GOT3 (cell line): Measurements from ENCODE around the gene GIGYF2.

ENCODE experiments used
- DNase-seq: peaks from one replicate; lab custom pipeline; 2025; ENCODE audit warnings: mixed read lengths; lab: John Stamatoyannopoulos, UW

Gene GIGYF2

GRCh38 chr2:232869138-232870017, 172.2 kb downstream of the GIGYF2 start:
- DNase-seq: no peak

- no peak for DNase-seq
These were observed 173.1 kb downstream of the GIGYF2 start, which contains the start of gene SNORC for GRCh38 chr2:232870018-232870765. Gene SNORC (plus strand): TSS chr2:232870264. CDS start chr2:232870342, 78 bp downstream.

GRCh38 chr2:232870766-232871371, 173.7 kb downstream of the GIGYF2 start:
- DNase-seq: no peak

- no peak for DNase-seq
These were observed 174.3 kb downstream of the GIGYF2 start for GRCh38 chr2:232871418-232871834.

GRCh38 chr2:232871835-232872736, 175.0 kb downstream of the GIGYF2 start:
- no peak for DNase-seq

- no peak for DNase-seq
These were observed 175.7 kb downstream of the GIGYF2 start for GRCh38 chr2:232872826-232873225.

GRCh38 chr2:232873292-232873908, 176.3 kb downstream of the GIGYF2 start:
- DNase-seq: no peak

- no peak for DNase-seq
These were observed 176.9 kb downstream of the GIGYF2 start for GRCh38 chr2:232873909-232874641.

GRCh38 chr2:232874677-232875223, 177.6 kb downstream of the GIGYF2 start:
- DNase-seq: no peak

- DNase-seq: no peak
These were observed 178.4 kb downstream of the GIGYF2 start for GRCh38 chr2:232875256-232876121.

- no peak for DNase-seq
These were observed 179.2 kb downstream of the GIGYF2 start for GRCh38 chr2:232876161-232876977.

- DNase-seq: no peak
These were observed 179.9 kb downstream of the GIGYF2 start for GRCh38 chr2:232876978-232877441.

GRCh38 chr2:232877940-232878511, 180.9 kb downstream of the GIGYF2 start:
- DNase-seq: no peak

GRCh38 chr2:232878855-232879617, 181.9 kb downstream of the GIGYF2 start:
- no peak for DNase-seq

GRCh38 chr2:232879618-232880494, 182.7 kb downstream of the GIGYF2 start:
- DNase-seq: no peak
